HG02840 (cell line): ENCODE measurements around the gene SRSF11.
A peak's percentile ranks its signal among the peaks of the same experiment; 100 is the strongest.

Source experiments
- ATAC-seq: cut with Tn5 transposase; IDR thresholded peaks from one replicate; pipeline ENCODE4 v1.9.1; 2021; ENCODE audit warnings: mild to moderate bottlenecking, moderate library complexity, moderate number of reproducible peaks; ENCODE audit not compliant: unreplicated experiment, low FRiP score

Gene SRSF11

GRCh38 chr1:70220517-70221237, 503 bp upstream of the SRSF11 start:
- ATAC-seq, result peak; percentile 3

- no peak for ATAC-seq
Observed at GRCh38 chr1:70222716-70223235, 1.6 kb downstream of the SRSF11 start.

- no peak for ATAC-seq
Observed at GRCh38 chr1:70224954-70225353, 3.8 kb downstream of the SRSF11 start.

GRCh38 chr1:70227439-70227838, 6.3 kb downstream of the SRSF11 start:
- no peak for ATAC-seq

GRCh38 chr1:70228670-70229069, 7.5 kb downstream of the SRSF11 start:
- no peak for ATAC-seq

GRCh38 chr1:70231475-70231874, 10.3 kb downstream of the SRSF11 start:
- no peak for ATAC-seq

GRCh38 chr1:70234733-70235132, 13.6 kb downstream of the SRSF11 start:
- ATAC-seq, result no peak

- no peak for ATAC-seq
Observed at GRCh38 chr1:70239940-70240339, 18.8 kb downstream of the SRSF11 start.

GRCh38 chr1:70247122-70247521, 25.9 kb downstream of the SRSF11 start:
- ATAC-seq, result no peak

GRCh38 chr1:70247768-70248167, 26.6 kb downstream of the SRSF11 start:
- no peak for ATAC-seq

GRCh38 chr1:70248729-70249128, 27.5 kb downstream of the SRSF11 start:
- no peak for ATAC-seq

- no peak for ATAC-seq
Observed at GRCh38 chr1:70256664-70257063, 35.5 kb downstream of the SRSF11 start.

GRCh38 chr1:70264839-70265238, 43.7 kb downstream of the SRSF11 start:
- ATAC-seq, result no peak

- no peak for ATAC-seq
Observed at GRCh38 chr1:70265946-70266345, 44.8 kb downstream of the SRSF11 start.

- ATAC-seq, result no peak
Observed at GRCh38 chr1:70277875-70278274, 56.7 kb downstream of the SRSF11 start.

- ATAC-seq, result no peak
Observed at GRCh38 chr1:70278710-70279109, 57.5 kb downstream of the SRSF11 start.

- ATAC-seq, result no peak
Observed at GRCh38 chr1:70284366-70284765, 63.2 kb downstream of the SRSF11 start.

- no peak for ATAC-seq
Observed at GRCh38 chr1:70286453-70286852, 65.3 kb downstream of the SRSF11 start.

GRCh38 chr1:70288166-70288565, 67.0 kb downstream of the SRSF11 start:
- ATAC-seq, result no peak

GRCh38 chr1:70290218-70290617, 69.0 kb downstream of the SRSF11 start:
- no peak for ATAC-seq

- ATAC-seq, result no peak
Observed at GRCh38 chr1:70293186-70293843, 72.1 kb downstream of the SRSF11 start.

GRCh38 chr1:70295749-70296148, 74.6 kb downstream of the SRSF11 start:
- no peak for ATAC-seq
